ENCODE measurements around the gene KDM1A. TPM values are rescaled to one million over a fixed set of nuclear protein-coding genes. Genes with fewer than 3 reads are reported as not detected.

KDM1A gene
- total and polyA plus RNA-seq, 7 experiments from 2014 or later: 40.6 to 62.1 (median 48.4) TPM

DNA sequence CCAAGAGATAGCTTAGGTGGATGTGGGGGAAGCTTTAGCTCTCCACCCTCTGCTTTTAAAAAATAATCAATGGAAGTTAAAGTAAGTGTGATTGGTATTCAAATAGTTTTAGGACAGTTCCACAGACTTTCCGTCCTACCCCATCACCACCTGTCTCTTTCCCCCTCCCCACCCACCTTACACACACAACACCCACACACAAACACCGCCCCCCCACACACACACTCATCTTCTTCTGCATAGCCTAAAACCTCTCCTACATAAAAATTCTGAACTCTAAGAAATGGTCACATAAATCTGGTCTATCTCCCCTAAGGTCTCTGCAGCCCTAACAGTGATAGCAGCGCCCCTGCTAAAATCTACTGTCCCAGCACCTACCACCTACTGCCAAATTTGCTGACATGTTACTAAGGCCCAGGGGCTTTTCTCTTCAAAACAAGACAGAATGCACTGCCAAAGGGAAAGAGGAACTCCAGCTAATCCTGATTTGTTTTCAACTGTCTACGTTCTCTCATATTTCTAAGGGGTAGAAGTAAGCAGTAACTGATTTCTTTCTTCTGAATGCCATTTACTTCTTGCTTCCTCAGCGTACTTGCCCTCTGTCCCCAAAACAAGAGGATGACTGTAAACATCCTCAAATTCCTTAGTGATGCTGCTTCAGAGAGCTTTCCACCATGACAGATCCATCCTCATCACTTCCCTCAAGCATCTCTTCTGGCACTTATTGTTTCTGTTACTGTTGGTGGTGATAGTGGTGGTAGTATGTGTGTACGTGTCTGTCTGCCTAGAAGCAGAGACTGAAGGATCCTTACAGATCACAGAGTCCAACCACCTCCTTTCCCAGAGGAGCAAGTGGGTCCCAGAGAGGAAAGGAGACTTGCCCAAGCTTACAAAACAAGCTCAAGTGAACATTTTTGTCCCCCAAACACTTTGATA lies 92.6 kb downstream of the KDM1A start:
- H3K27me3 ChIP-seq (ENCODE audit: control insufficient read depth in 2 of 2, insufficient read depth in 2 of 2, low read length in 2 of 2): no peaks in the 10 kb centered on the region
- DNase-seq (no peak), ATAC-seq (no peak)
- Mint-ChIP-seq H3K36me3 (peaks cover 4 to 19% (median 15%) of the 10 kb centered on the region in 5 donors), H3K4me1 (peaks cover 24 to 71% (median 49%) of the 10 kb centered on the region in 7 donors), H3K9me3 (no peaks in the 10 kb centered on the region), H3K4me3 (peak overlapping the region in 3 of 10 donors; percentile 1 to 26 (median 12)), H3K27me3 (no peaks in the 10 kb centered on the region), H3K27ac (peak overlapping the region in 8 of 9 donors; percentile 2 to 75 (median 38))
- POLR2A ChIA-PET: interaction anchor here (0.7 to 1.0 kb wide), 2 partner anchors 10 to 66 kb away, joined by 3 read pairs; no protein-coding TSS in a partner anchor
- H3K4me1 ChIP-seq (ENCODE audit: control insufficient read depth in 2 of 2, insufficient read depth in 2 of 2, low read length in 2 of 2): peaks cover 13 to 23% of the 10 kb centered on the region in 2 donors
- CTCF ChIA-PET: interaction anchor here (1.0 to 3.2 kb wide), 3 partner anchors 12 to 73 kb away, joined by 3 to 20 read pairs (median 4); no protein-coding TSS in a partner anchor
- H3K36me3 ChIP-seq (ENCODE audit: control insufficient read depth in 2 of 3, insufficient read depth in 3 of 3, low read length in 3 of 3): peaks cover 0 to 7% (median 0%) of the 10 kb centered on the region in 3 experiments
- intact Hi-C loops (cut with micrococcal nuclease): no loop called here
- H3K4me3 ChIP-seq (ENCODE audit: low read length): no peak overlapping the region
- H3K27ac ChIP-seq (ENCODE audit: low read depth, low read length): no peak overlapping the region
- no peaks in the 10 kb centered on the region for H3K9me3 ChIP-seq (ENCODE audit: control insufficient read depth in 2 of 3, low read length in 3 of 3)

DNA sequence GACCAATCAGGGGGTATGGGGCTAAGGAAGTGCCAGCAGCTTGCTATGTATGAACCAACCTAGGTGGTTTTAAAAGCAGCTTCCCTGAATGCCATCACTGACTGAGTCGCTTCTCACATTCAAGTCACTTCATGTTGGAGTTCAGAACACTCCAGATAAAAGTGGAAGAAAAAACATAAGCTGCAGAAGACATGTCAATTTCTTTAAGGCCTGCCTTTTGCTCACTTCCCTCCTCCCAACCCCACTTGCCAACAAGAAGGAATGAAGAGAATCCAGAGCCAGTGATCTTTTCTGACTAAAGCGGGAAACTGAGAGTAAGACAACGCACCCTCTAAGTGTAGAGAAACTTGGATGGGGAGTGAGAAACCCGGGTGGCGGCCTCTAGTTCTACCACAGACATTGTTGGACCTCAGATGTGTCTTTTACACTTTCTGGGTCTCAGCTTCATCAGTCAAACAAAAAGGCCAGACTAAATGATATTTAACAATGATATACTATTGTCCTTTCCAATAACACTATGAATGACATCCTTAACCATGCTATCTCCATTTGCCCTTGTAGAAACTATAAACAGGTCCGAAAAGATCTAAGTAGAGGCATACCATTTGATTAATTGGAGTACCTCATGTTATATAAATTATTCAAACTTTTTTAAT lies 95.3 kb downstream of the KDM1A start:
- H3K9me3 Mint-ChIP-seq: no peaks in the 10 kb centered on the region
- H3K4me3 Mint-ChIP-seq: peak overlapping the region in 2 of 10 donors; percentile 4 to 5
- peaks cover 24 to 40% of the 10 kb centered on the region in 2 donors for H3K4me1 ChIP-seq (ENCODE audit: control insufficient read depth in 2 of 2, insufficient read depth in 2 of 2, low read length in 2 of 2)
- peak overlapping the region in 4 of 9 donors; percentile 32 to 59 (median 54) for H3K27ac Mint-ChIP-seq
- intact Hi-C loops (cut with micrococcal nuclease): loop anchor here in 1 of 2 donors (5.0 kb wide), 1 partner anchor 53 kb away; the partner anchor contains the start of gene LUZP1
- ChIA-PET POLR2A (interaction anchor here (1.3 kb wide), 1 partner anchor 230 kb away, joined by 3 read pairs; the partner anchor contains the start of gene HNRNPR), CTCF (interaction anchor here (0.6 kb wide), 1 partner anchor 1261 kb away, joined by 3 read pairs; no protein-coding TSS in a partner anchor)
- H3K36me3 ChIP-seq (ENCODE audit: control insufficient read depth in 2 of 3, insufficient read depth in 3 of 3, low read length in 3 of 3): no peaks in the 10 kb centered on the region
- DNase-seq: peak in 2 of 9 donors; percentile 7 to 11
- no peak for ATAC-seq
- H3K36me3 Mint-ChIP-seq: peaks cover 0 to 15% (median 0%) of the 10 kb centered on the region in 5 donors
- no peaks in the 10 kb centered on the region for H3K27me3 Mint-ChIP-seq
- H3K9me3 ChIP-seq (ENCODE audit: control insufficient read depth in 2 of 3, low read length in 3 of 3): no peaks in the 10 kb centered on the region
- H3K27ac ChIP-seq (ENCODE audit: low read depth, low read length): no peak overlapping the region
- H3K4me1 Mint-ChIP-seq: peaks cover 38 to 81% (median 67%) of the 10 kb centered on the region in 7 donors
- H3K4me3 ChIP-seq (ENCODE audit: low read length): no peak overlapping the region
- H3K27me3 ChIP-seq (ENCODE audit: control insufficient read depth in 2 of 2, insufficient read depth in 2 of 2, low read length in 2 of 2): no peaks in the 10 kb centered on the region

DNA sequence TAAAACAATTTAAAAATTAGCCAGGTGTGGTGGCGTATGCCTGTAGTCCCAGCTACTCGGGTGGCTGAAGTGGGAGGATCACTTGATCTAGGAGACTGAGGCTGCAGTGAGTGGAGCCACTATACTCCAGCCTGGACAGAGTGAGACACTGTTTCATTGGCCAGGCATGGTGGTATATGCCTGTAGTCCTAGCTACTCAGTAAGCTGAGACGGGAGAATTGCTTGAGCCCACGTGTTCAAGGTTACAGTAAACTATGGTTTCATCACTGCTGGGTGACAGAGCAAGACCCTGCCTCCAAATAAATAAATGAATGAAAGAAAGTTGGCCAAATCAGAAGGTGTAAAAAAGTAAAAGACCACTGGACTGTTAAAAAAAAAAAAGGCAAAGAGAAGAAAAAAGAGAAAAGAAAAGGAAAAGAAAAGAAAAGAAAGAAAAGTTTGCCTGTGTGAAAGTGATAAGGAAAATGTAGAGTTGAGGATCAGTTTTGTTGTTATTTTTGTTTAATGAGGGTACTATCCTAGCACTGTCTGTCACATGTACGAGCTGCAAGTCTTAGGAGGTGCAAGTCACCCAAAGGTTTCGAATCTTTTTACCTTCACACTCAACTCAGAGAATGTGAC lies 97.1 kb downstream of the KDM1A start:
- H3K27ac Mint-ChIP-seq: peak overlapping the region in 6 of 9 donors; percentile 2 to 52 (median 12)
- POLR2A ChIA-PET: no interaction called here
- Histone ChIP-seq H3K27ac (ENCODE audit: low read depth, low read length) (no peak overlapping the region), H3K4me1 (ENCODE audit: control insufficient read depth in 2 of 2, insufficient read depth in 2 of 2, low read length in 2 of 2) (peaks cover 29 to 39% of the 10 kb centered on the region in 2 donors), H3K4me3 (ENCODE audit: low read length) (no peak overlapping the region), H3K9me3 (ENCODE audit: control insufficient read depth in 2 of 3, low read length in 3 of 3) (no peaks in the 10 kb centered on the region), H3K36me3 (ENCODE audit: control insufficient read depth in 2 of 3, insufficient read depth in 3 of 3, low read length in 3 of 3) (no peaks in the 10 kb centered on the region), H3K27me3 (ENCODE audit: control insufficient read depth in 2 of 2, insufficient read depth in 2 of 2, low read length in 2 of 2) (no peaks in the 10 kb centered on the region)
- DNase-seq (no peak), ATAC-seq (no peak)
- peak overlapping the region in 1 of 10 donors; percentile 4 for H3K4me3 Mint-ChIP-seq
- H3K4me1 Mint-ChIP-seq: peaks cover 44 to 83% (median 70%) of the 10 kb centered on the region in 7 donors
- intact Hi-C loops (cut with micrococcal nuclease): loop anchor here in 1 of 2 donors (5.0 kb wide), 1 partner anchor 51 kb away; the partner anchor contains the start of gene LUZP1
- H3K36me3 Mint-ChIP-seq: peaks cover 0 to 12% (median 0%) of the 10 kb centered on the region in 5 donors
- CTCF ChIA-PET: no interaction called here
- H3K27me3 Mint-ChIP-seq: no peaks in the 10 kb centered on the region
- no peaks in the 10 kb centered on the region for H3K9me3 Mint-ChIP-seq

DNA sequence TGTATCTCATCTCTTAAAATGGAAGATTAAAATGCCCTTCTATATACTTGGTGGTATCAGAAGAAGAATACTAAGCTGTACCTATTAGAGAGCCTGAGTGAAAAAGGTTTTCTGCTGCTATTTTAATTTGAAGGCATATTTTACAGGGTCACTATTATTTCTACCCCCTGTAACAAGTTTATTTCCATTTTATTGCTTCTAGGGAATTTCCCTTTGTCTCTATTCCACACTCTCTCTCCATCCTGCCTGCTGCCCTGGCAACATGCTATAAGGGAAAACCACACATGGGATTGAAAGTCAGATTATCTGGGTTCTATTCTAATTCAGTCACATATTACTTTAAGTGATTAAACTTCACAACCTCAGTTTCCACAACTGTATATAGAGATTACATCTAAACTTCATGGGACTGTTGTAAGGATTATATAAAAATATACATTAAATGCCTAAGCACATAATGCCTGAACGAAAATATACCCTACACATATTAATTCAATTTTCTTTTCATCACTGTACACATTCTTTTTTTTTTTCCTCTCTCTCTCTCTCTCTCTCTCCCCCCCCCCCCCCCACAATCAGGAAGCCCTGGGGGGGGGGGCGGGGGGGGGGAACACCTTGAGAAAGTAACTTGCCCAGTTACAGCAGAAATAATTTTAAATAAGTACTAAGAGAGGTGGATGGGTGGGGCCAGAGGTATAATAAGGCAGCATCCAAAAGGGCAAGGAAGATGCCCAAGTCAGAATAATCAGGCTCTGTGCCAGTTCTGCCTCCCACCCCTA lies 97.8 kb downstream of the KDM1A start:
- no peaks in the 10 kb centered on the region for H3K9me3 Mint-ChIP-seq
- intact Hi-C loops (cut with micrococcal nuclease): loop anchor here in 1 of 2 donors (5.0 kb wide), 1 partner anchor 50 kb away; the partner anchor contains the start of gene LUZP1
- CTCF ChIA-PET: interaction anchor here (0.5 to 3.8 kb wide), 2 partner anchors 67 to 69 kb away, joined by 3 to 27 read pairs; no protein-coding TSS in a partner anchor
- peaks cover 26 to 32% of the 10 kb centered on the region in 2 donors for H3K4me1 ChIP-seq (ENCODE audit: control insufficient read depth in 2 of 2, insufficient read depth in 2 of 2, low read length in 2 of 2)
- DNase-seq (no peak), ATAC-seq (no peak)
- POLR2A ChIA-PET: no interaction called here
- H3K27ac ChIP-seq (ENCODE audit: low read depth, low read length): no peak overlapping the region
- no peaks in the 10 kb centered on the region for H3K27me3 ChIP-seq (ENCODE audit: control insufficient read depth in 2 of 2, insufficient read depth in 2 of 2, low read length in 2 of 2)
- H3K4me1 Mint-ChIP-seq: peaks cover 36 to 77% (median 64%) of the 10 kb centered on the region in 7 donors
- H3K27me3 Mint-ChIP-seq: no peaks in the 10 kb centered on the region
- no peaks in the 10 kb centered on the region for H3K9me3 ChIP-seq (ENCODE audit: control insufficient read depth in 2 of 3, low read length in 3 of 3)
- peaks cover 0 to 12% (median 0%) of the 10 kb centered on the region in 5 donors for H3K36me3 Mint-ChIP-seq
- H3K4me3 ChIP-seq (ENCODE audit: low read length): no peak overlapping the region
- H3K27ac Mint-ChIP-seq: peak overlapping the region in 3 of 9 donors; percentile 4 to 55 (median 25)
- no peaks in the 10 kb centered on the region for H3K36me3 ChIP-seq (ENCODE audit: control insufficient read depth in 2 of 3, insufficient read depth in 3 of 3, low read length in 3 of 3)
- no peak overlapping the region for H3K4me3 Mint-ChIP-seq

DNA sequence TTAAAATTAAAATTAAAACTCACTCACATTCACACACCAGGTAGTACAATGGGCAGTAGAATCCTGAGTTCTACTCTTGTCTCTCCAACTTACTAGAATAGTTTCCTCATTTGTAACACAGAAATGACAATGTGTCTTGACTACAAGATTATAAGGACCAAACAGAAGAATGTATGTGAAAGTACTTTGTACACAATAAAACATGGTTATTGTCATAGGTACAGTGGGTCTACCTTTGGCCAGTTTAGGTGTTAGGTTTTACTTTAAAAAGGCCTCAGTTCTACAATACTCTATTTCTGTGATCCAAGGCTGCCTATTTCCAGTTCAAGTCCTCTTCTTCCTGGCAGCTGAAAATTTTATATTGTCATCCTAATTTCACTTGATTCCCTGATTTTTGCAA lies 99.1 kb downstream of the KDM1A start:
- H3K27me3 Mint-ChIP-seq: no peaks in the 10 kb centered on the region
- no peaks in the 10 kb centered on the region for H3K9me3 Mint-ChIP-seq
- Histone ChIP-seq H3K27ac (ENCODE audit: low read depth, low read length) (no peak overlapping the region), H3K4me3 (ENCODE audit: low read length) (no peak overlapping the region), H3K4me1 (ENCODE audit: control insufficient read depth in 2 of 2, insufficient read depth in 2 of 2, low read length in 2 of 2) (peaks cover 25 to 31% of the 10 kb centered on the region in 2 donors), H3K36me3 (ENCODE audit: control insufficient read depth in 2 of 3, insufficient read depth in 3 of 3, low read length in 3 of 3) (no peaks in the 10 kb centered on the region), H3K27me3 (ENCODE audit: control insufficient read depth in 2 of 2, insufficient read depth in 2 of 2, low read length in 2 of 2) (no peaks in the 10 kb centered on the region), H3K9me3 (ENCODE audit: control insufficient read depth in 2 of 3, low read length in 3 of 3) (no peaks in the 10 kb centered on the region)
- no peak for DNase-seq
- intact Hi-C loops (cut with micrococcal nuclease): loop anchor here (2.0 to 5.0 kb wide), 2 partner anchors 18 to 49 kb away; partner anchors contain the start of gene LUZP1 (in 1 of the 2)
- peak overlapping the region in 4 of 10 donors; percentile 46 to 81 (median 68) for H3K4me3 Mint-ChIP-seq
- ATAC-seq: no peak
- ChIA-PET CTCF (interaction anchor here (0.6 to 3.8 kb wide), 2 partner anchors 60 to 66 kb away, joined by 4 to 27 read pairs; no protein-coding TSS in a partner anchor), POLR2A (interaction anchor here (0.7 to 1.2 kb wide), 2 partner anchors 12 to 1979 kb away, joined by 4 read pairs; no protein-coding TSS in a partner anchor)
- H3K36me3 Mint-ChIP-seq: peaks cover 0 to 13% (median 0%) of the 10 kb centered on the region in 5 donors
- peak overlapping the region in 8 of 9 donors; percentile 10 to 89 (median 82) for H3K27ac Mint-ChIP-seq
- peaks cover 34 to 77% (median 58%) of the 10 kb centered on the region in 7 donors for H3K4me1 Mint-ChIP-seq

Measured in naive thymus-derived CD4-positive, alpha-beta T cell (primary cell).